Activated CD8-positive, alpha-beta memory T cell treated with anti-CD3 and anti-CD28 coated beads, Interleukin-2, amount 50 U/mL, for 4 hours (primary cell): ENCODE results near the gene ACTL6B.
"Not testable (repeated sequence)": the region's sequence is repeated elsewhere in the genome, so short reads cannot be mapped to it uniquely, and the experiment has no call there.

Experiments used
- DNase-seq: peaks from one replicate; pipeline ENCODE4 v3.0.0-alpha.2; 2020

ACTL6B gene

DNA sequence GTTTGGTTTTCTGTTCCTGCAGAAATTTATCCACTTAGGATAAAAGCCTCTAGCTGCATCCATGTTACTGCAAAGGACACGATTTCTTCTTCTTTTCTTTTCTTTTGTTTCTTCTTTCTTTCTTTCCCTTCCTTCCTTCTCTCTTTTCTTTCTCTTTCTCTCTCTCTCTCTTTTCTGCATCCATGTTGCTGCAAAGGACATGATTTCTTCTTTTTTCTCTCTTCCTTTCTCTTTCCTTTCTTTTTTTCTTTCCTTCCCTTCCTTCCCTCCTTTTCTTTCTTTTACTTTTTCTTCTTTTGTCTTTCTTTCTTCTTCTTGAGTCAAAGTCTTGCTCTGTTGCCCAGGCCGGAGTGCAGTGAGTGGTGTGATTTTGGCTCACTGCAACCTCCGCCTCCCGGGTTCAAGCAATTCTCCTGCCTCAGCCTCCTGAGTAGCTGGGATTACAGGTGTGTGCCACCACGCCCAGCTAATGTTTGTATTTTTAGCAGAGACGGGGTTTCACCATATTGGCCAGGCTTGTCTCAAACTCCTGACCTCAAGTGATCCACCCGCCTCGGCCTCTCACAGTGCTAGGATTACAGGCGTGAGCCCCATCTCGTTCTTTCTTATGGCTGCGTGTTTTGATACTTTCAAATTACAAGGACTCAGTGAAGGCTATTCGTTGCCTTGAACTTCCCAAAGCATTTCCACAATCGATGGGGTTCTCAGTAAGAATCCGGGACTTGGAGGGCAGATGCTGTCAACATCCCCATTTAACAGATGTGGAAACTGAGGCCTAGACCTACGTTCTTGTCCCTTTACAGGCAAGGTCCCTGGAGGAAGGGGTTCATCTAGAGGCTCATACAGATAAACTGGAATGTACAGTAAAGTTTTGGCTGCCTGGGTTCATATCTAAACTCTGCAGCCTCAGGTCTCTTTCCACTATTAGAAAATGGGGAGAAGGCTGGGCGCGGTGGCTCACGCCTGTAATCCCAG, 15.4 kb upstream of the ACTL6B start:
- no peak for DNase-seq

DNA sequence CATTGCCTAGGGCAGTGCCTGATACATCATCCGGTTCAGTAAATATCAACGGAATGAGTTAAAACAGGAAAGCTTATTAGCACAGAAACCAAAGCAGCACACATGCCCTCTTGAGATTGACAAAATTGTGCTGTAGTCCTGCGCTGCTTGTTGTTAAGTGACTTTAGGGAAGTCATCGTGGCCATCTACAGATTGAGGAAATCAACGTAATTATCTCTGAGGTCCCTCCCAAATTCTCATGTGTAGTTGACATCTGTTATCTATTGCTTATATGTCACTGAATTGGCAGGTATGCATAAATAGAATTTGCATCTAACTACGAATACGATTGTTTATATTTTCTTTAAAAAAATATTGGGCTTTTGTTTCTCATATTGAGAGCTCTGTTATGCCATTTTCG, 13.8 kb upstream of the ACTL6B start:
- DNase-seq: no peak

DNA sequence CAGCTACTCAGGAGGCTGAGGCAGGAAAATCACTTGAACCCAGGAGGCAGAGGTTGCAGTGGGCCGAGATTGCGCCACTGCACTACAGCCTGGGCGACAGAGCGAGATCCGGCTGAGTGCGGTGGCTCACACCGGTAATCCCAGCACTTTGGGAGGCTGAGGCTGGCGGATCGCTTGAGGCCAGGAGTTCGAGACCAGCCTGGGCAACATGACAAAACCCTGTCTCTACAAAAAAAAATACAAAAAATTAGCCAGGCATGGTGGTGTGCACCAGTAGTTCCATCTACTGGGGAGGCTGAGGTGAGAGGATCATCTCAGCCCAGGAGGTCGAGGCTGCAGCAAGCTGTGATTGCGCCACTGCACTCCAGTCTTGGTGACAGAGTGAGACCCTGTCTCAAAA, 12.9 kb upstream of the ACTL6B start:
- DNase-seq: not testable (repeated sequence)

DNA sequence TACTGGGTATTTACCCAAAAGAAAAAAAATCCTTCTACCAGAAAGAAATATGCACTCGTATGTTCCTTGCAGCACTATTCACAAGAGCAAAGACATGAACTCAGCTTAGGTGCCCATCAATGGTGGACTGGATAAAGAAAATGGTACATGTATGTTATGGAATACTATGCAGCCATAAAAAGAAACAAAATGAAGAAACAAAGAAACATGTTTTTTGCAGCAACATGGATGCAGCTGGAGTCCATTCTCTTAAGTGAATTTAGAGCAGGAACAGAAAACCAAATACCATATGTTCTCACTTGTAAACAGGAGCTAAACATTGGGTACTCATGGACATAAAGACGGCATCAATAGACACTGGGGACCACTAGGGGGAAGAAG, 11.8 kb upstream of the ACTL6B start:
- DNase-seq: no peak

DNA sequence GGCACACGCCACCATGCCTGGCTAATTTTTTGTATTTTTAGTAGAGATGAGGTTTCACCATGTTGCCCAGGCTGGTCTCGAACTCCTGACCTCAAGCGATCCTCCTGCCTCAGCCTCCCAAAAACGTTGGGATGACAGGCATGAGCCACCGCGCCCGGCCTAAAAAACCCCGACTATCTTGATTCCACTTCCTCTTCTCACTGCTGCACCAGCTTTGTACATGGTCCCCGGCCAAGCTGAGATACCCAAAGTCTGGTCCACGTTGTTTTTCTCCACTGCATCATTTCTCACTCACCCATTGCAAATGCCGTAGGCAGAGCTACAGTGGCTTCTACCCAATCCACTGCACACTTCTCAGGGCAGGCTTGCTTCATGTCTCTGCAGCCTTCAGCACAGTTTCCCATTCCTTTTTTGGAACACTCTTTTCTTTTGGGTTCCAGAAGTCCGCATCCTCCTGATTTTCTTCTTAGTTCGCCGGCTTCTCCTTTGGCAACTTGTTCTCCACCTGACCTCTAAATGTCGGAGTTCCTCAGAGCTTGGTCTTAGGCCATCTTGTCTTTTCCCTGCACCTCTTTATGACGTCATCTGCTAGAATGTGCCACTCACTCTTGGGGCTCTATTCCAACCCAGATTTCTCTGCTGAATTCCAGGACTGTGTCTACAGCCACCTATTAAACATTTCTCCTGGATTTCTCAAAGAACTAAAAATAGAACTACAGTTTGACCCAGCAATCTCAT, 11.3 kb upstream of the ACTL6B start:
- no peak for DNase-seq

DNA sequence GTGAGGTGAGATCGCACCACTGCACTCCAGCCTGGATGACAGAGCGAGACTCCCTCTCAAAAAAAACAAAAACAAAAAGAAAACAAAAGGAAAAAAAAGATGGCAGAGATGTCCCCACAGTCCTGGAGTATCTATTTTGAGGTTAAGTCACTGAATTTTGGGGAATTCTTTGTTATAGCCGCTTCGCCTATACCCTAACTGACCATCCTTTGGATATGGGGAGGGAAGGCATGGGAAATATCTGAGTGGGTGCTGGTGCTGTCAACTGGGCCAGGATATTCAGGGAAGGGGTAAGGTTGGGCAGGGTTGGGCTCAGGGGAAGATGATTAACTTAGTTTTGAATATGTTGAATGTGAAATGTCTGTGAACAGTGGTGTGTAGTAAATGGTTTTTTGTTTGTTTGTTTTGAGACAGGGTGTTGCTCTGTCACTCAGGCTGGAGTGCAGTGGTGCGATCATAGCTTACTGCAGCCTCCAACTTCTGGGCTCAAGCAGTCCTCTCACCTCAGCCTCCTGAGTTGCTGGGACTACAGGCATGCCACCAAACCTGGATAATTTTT, 9.0 kb upstream of the ACTL6B start:
- DNase-seq: no peak

DNA sequence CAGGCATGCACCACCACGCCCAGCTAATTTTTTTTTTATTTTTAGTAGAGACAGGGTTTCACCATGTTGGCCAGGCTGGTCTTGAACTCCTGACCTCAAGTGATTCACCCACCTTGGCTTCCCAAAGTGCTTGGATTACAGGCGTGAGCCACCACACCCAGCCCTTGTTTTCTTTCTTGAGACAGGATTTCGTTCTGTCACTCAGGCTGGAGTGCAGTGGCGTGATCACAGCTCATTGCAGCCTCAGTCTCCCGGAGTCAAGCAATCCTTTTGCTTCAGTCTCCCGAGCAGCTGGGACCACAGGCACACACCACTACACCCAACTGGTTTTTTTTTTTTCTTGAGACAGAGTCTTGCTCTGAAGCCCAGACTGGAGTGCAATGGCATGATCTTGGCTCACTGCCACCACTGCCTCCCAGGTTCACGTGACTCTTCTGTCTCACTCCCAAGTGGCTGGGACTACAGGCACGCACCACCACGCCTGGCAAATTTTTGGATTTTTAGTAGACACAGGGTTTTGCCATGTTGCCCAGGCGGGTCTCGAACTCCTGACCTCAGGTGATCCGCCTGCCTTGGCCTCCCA, 6.0 kb upstream of the ACTL6B start:
- DNase-seq: not testable (repeated sequence)

DNA sequence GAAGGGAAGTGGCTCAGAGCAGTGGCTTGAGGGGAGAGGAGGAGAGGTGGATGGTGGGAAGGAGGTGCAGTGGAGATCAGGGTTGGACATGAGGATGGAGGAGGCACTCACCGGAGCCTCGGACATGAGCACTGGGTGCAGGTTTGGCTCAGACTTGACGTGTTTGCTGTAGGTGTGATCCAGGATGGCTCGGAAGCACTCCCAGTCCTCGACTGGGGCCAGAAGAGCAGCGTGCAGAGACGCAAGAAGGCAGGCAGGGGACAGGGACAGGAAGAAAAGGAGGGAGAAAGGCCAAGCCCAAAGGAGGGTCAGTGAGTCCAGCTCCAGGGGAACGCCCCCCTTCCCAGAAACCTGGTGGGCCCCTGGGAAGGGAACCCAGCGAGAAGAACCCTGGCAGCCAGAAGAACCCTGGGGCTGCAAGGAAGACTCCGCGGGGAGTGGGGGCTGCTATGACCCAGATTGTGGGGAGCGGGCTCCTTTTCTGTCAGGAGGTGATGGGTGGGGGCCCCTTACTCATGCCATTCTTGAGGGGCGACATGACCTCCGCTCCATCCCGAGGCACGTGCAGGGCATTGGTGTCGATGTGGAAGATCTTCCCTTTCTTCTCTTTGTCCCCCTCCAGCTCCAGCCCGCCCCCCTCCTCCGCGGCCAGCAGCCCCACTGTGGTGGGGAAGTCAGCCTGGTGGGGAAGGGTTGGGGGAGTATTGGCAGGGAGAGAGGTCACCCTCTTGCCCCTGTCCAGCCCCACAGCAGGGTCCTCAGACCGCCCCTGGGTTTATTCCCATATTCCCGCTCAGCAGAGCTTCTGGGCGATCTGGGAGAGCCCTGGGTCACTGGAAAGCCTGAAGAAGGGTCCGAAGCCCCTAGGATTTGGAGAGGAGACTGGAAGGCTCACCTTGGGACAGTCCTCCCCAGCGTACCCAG, 1.1 kb downstream of the ACTL6B start:
- DNase-seq: no peak

DNA sequence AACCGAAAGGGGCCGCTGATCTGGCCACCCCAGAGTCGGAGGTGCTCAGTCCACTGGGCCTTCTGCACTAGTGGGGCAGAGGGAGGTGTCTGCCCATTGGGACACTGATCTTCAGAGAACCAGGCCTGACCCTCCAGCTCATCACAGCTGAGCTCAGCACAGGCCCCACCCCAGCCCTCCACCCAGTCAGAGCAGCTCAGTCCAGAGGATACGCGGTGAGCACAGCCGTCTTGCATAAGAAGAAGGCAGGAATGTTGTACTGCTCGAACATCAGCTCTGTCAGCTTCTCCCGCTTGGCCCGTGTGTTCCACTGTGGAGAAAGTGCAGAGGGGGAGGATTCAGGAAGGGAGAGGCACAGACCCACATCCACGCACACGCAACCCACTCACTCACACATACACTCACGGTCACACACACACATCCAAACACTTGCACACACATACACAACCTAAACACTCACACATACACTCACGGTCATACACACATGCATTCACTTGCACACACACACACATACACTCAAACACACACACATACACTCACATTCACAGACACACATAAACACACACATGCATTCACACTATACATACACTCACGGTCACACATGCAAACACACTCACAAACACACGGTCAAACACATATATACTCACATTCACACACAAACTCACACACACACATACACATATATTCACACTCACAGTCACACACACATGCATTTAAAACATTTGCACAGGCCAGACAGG, 6.3 kb downstream of the ACTL6B start:
- no peak for DNase-seq

DNA sequence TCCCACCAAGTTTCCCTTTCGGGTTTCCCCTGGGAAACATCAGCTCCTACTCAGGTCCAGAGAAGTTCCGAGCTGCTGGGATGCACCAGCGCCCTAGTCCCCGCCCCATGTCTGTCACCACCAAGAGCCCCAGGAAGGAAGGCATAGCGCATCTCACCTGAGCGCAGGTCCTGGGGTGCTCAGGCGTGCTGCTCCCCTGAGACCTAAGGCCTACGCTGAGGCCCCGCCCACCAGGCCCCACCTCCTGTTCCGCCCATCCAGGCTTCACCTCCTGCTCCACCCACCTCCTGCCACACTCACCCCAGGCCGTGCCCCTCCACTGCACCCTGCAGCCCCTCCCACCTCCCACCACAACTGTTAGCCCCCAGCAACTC, 13.7 kb downstream of the ACTL6B start:
- DNase-seq: no peak

DNA sequence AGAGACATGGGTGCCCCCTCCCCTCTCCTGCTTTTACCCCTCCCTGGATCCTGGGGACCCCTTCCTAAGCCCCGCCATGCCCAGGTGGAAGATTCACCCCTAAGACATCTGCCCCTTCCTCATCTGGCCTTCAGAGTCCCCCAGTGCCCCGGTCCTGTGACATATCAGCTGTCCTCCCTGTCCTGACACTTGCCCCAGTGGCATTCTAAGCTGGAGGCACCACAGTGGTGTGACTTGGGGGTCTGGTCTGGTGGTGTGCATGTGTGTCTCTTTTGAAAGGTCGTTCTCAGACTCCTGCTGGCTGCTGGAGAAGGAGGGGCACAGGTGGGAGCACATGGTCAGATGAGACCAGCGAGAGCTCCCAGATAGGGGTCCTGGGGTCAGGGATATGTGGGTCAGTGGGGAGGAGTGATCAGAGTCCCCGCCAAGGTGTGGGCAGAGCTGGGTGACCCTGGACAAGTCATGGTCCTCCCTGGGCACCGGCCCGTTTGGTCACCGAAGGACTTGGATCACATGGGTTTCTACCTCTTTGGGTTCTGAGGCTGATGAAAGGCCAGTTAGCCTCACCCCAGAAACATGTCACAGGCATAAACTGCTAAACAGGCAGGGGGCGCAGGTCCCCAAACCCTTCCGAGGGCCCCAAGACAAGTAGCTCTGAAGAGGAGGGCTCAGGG, 14.3 kb downstream of the ACTL6B start:
- no peak for DNase-seq

DNA sequence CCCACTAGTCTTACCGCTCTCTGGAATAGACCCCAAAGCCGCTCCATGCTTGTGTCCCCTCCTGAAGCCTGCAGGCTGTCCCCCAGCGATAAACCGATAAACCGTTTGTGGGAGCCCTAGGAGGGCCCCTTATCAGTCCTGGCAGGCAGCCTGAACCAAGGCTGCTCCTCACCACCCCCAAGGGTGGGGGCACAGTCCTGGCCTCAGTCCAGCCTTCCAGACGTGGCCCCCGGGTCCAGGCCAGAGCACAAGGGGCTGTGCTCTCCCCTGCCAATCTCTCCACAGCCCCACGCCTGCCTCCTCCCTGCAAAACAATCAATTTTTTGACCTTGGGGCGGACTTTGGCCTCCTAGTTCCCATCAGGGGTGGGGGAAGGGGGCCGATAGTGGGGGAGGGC, 14.8 kb downstream of the ACTL6B start, which contains the start of gene TFR2:
Gene TFR2, minus strand, starts transcription at position 90 of the 397 bp plus-strand sequence. Its CDS starts 43 bp downstream, at position 47.
- DNase-seq: no peak

DNA sequence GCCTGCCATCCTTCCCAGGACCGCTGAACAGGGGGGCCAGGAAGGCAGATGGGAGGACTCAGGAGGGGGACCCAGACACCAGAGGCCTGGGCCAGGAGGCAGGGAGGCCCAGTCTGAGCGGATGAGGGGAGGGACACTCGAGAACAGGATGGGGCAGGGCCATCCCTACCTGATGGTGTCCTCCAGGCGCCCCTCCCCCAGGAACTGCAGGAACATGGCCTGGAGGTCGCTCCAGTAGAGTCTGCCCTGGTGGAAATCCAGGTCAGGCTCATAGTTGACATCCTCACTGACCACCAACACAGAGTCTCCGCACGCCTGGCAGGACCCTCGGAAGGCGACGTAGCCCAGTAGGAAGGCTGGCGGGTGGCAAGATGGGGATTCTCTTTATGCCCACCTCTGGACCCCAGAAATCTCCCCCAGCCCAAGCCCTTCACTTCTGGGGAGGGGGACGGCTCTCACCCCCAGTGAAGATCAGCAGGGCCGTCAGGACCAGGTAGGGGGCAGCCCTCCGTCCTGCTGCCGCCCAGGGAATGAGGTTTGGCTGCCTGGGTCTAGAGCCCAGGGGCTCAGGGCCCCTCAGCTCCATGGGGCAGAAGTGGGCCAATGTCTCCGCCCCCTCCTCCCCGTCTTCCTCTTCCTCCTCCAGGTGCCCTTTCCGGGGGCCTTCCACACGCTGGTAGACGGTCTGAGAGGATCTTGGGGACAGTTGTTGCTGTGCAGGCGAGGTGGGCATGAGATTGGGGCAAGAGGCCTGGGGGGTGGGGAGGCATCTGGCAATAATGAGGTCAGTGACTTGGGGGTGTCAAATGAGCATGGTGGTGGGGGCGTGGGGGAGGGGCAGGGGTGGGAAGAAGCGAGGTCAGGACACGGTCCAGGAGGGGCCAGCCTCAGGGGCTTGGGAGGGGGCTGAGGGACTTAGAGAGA, 15.5 kb downstream of the ACTL6B start:
- no peak for DNase-seq

DNA sequence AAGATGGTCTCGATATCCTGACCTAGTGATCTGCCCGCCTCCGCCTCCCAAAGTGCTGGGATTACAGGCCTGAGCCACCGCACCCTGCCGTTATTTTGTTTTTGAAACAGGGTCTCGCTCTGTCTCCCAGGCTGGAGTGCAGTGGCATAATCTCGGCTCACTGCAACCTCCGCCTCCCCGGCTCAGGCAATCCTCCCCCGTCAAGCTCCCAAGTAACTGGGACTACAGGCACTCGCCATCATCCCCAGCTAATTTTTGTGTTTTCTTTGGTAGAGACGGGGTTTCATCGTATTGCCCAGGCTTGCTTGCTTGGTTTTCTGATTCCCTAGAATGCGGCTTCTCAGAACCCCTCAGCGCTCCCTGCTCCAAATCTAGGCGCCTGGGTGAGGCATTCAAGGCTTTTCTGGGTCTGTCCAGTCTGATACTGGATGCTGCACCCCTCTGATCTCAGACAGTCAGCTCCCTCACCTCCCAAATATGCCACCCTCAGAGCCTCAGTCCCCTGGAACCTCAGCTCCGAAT, 16.2 kb downstream of the ACTL6B start:
- DNase-seq: no peak

DNA sequence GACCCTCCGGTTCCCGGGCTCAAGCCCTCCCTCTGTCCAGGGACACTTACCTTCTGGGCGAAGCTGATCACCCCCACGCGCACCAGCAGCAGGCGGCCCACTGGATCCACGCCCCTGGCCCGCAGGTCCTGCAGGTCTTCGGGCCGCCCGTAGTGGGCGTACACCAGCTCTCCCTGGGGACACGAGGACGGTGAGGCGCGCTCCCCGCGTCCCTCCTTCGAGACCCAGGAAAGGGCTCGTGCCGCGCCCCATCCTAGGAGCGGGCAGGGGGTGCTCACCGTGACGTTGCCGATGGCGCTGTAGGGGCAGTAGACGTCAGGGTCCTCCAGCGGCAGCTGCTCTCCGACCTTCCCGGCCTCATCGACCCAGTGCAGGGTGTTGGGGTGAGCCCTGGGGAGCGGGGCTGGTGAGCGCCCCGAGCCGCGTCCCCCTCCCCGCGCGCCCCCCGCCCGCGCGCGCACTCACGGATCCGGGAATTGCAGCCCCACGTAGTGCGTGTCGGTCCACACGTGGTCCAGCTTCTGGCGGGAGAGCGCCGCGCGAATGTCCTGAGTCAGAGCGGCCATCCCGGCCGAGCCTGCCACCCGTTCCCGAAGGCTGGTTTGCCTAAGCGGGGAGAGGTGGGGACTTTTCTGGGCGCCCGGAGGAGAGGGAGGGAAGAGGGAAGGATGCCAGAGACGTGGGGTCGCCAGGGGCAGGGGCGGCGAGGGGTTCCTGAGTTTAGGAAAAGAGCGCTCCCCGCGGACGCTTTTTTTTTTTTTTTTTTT, 23.1 kb downstream of the ACTL6B start:
- DNase-seq: peak; percentile 54

DNA sequence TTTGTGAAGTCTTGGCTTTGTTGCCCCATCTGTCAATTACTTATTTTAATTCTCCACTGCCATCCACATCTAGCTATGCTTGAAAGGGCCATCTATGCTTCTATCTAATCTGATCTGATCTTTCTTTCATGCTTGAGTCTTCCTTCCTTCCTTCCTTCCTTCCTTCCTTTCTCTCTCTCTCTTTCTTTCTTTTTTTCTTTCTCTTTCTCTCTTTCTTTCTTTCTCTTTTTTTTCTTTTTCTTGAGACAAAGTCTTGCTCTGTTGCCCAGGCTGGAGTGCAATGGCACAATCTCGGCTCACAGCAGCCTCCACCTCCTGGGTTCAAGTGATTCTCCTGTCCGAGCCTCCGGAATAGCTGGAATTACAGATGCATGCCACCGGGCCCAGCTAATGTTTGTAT, 26.2 kb downstream of the ACTL6B start:
- DNase-seq: no peak

DNA sequence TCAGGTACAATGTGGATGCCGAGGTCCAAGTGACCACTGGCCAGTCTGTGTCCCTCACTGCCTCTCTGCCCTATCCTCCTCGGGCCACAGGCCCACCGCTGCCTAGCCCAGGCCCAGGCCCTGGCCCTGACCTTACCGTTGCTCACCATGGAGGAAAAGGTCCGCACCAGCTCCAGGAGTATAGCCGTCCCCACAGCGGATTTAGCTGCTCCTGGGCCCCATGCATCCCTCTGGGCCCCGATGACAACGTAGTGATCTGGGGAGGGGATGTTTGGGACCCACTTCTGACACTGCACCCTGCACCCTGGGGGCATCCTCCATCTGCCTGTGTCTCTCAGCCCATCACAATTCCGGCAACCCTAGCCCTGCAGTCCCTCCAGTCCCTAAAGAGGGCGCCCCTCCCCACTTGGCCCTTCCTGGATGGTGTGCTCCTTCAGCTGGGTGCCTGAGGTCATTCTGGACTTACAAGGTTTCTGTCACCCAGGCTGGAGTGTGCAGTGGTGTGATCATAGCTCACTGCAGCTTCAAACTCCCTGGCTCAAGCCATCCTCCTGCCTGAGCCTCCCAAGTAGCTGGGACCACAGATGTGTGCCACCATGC, 27.0 kb downstream of the ACTL6B start:
- DNase-seq: no peak

DNA sequence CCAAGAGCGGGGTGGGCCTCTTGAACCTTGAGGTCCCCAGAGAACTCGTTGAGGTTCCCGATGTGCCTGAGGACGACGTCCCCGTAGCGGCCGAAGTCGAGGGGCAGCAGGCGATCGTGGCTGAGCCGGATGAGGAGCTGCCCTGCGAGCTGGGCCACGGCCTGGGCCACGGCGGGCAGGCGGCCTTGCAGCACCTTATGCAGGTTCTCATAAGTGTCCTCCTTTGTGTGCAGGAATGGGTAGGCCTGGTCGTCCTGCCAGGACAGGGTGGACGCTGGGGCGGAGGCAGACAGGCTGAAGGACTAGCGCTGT, 29.1 kb downstream of the ACTL6B start:
- no peak for DNase-seq
